IPS-18c (cell line): ENCODE data around the gene C16orf92.
"Not testable (repeated sequence)": the region's sequence is repeated elsewhere in the genome, so short reads cannot be mapped to it uniquely, and the experiment has no call there.

ENCODE experiments used
- H3K4me3 ChIP-seq: 2 replicates; pipeline ENCODE4 v1.7.0; 2013; ENCODE audit warnings: low read depth, mild to moderate bottlenecking, low read length, moderate library complexity; ENCODE audit not compliant: insufficient read depth
- H3K9me3 ChIP-seq: one replicate; pipeline ENCODE4 v1.6.1; 2013; ENCODE audit warnings: mild to moderate bottlenecking, low read length, moderate library complexity; ENCODE audit not compliant: control insufficient read depth, insufficient read depth

The C16orf92 gene

DNA sequence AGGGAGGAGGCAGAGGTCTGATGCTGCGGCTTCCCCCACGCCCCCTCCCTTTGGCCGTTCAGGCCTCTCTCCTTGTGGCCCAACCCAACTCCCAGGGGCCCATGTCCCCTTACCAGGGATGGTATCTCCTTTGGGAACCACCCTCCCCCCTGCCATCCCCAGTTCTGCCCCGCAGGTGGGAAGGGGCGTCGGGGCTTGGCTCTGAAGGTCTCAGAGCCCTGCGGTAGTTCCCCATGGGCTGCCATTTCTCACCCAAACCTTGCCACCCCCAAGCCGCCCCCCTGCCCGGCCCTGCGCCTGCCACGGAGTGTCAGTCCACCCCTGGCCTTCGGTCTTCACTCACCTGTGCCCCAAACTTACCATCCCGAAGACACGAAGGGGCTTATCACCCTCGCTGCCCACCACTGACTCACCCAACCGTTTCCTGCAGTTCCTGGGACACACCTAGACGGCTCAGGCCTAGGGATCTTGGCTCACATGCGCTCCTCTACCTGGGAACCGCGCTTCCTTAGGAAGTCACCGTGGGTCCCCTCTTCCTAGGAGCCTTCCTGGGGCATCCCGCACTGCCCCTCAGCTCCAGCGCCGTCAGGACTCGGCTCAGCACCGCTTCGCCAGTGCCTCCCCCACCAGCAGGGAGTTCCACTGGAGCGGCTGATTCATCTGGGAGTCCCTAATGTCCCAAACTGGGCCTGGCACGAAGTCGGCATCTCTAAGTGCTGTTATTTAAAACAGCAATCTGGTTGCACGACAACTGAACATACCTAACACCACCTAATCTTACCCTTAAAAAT, 11.1 kb upstream of the C16orf92 start:
- no peaks in the 10 kb centered on the region for H3K9me3 ChIP-seq
- peak overlapping the region; percentile 69 for H3K4me3 ChIP-seq

DNA sequence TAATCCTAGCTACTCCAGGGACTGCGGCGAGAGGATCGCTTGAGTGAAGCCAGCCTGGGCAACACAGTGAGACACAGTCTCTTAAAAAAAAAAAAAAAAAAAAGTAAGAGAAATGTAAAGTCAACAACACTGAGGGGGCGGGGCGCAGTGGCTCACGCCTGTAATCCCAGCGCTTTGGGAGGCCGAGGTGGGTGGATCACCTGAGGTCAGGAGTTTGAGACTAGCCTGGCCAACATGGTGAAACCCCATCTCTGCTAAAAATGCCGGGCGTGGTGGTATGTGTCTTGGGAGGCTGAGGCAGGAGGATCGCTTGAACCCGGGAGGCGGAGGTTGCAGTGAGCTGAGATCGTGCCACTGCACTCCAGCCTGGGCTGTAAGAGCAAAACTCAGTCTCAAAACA, 10.4 kb upstream of the C16orf92 start:
- not testable (repeated sequence) for H3K9me3 ChIP-seq, H3K4me3 ChIP-seq

DNA sequence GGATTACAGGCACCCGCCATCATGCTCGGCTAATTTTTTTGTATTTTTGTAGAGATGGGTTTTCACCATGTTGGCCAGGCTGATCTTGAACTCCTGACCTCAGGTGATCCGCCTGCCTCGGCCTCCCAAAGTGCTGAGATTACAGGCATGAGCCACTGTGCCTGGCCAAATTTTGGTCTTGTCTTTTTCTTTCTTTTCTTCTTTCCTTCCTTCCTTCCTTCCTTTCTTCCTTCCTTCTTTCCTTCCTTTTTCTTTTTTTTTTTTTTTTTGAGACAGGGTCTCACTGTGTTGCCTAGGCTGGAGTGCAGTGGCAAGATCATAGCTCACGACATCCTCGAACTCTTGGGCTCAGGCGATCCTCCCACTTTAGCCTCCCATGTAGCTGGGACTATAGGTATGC, 7.5 kb upstream of the C16orf92 start:
- H3K9me3 ChIP-seq, H3K4me3 ChIP-seq: not testable (repeated sequence)

DNA sequence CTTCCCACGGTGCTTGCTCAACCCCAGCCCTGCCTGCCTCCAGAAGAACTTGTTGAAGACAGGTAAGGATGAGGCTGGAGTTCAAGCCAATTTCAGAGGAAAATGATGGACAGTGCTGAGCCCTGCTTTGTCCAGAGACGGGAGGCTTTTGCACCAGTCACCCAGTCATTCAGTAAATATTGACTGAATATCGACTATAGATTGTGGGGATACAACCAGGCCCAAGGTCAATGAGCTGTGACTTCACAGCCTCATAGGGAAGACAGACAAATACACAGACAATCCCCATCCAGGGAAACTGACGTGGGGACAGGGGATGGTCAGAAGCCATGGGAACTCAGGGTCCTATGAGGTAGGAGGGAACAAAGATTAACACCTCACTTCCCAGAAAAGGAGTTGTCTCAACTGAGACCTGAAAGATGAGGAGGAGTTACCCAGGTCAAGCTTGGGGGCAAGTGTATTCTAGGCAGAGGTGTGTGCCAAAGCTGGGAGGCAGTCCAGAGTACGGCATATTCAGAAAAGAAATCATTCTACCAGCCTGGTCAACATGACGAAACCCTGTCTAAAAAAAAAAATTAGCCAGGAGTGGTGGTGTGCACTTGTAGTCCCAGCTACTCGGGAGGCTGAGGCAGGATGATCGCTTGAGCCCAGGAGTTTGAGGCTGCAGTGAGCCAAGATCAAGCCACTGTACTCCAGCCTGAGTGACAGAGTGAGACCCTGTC, 6.3 kb upstream of the C16orf92 start:
- Histone ChIP-seq H3K4me3 (no peak overlapping the region), H3K9me3 (no peaks in the 10 kb centered on the region)

DNA sequence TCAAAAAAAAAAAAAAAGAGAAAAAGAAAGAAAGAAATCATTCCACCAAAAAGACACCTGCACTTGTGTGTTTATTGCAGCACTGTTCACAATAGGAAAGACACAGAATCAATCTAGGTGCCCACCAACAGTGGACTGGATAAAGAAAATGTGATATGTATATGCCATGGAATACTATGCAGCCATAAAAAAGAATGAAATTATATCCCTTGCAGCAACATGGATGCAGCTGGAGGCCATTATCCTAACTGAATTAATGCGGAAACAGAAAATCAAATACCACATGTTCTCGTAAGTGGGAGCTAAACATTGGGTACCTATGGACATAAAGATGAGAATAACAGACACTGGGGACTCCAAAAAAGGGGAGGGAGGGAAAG, 5.7 kb upstream of the C16orf92 start:
- no peak overlapping the region for H3K4me3 ChIP-seq
- H3K9me3 ChIP-seq, result no peaks in the 10 kb centered on the region

DNA sequence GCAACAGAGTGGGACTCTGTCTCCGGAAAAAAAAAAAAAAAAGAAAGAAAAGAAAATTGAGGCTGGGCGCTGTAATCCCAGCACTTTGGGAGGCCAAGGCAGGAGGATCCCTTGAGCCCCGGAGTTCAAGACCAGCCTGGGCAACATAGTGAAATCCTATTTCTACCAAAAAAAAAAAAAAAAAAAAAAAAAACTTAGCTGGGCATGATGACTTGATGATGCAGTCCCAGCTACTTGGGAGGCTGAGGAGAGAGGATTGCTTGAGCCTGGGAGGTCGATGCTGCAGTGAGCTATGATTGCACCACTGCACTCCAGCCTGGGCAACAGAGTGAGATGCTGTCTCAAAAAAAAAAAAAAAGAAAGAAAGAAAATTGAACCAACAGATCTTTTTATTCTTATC, 5.1 kb upstream of the C16orf92 start:
- not testable (repeated sequence) for H3K4me3 ChIP-seq, H3K9me3 ChIP-seq

DNA sequence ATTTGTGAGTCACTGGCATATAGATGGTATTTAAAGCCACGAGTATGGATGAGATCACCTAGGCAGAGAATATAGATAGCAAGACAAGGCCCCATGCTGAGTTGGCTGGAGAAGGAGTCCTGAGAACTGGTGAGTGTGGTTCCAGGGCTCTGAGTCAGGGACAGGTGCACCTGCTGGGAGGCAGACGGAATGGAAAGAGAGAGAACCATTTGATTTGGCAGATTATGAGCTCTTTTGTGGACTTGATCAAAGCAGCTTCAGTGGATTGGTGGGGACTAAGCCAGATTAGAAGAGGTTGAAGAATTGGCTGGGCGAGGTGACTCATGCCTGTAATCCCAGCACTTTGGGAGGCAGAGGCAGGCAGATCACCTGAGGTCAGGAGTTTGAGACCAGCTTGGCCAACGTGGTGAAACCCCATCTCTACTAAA, 4.3 kb upstream of the C16orf92 start:
- H3K4me3 ChIP-seq, result no peak overlapping the region

DNA sequence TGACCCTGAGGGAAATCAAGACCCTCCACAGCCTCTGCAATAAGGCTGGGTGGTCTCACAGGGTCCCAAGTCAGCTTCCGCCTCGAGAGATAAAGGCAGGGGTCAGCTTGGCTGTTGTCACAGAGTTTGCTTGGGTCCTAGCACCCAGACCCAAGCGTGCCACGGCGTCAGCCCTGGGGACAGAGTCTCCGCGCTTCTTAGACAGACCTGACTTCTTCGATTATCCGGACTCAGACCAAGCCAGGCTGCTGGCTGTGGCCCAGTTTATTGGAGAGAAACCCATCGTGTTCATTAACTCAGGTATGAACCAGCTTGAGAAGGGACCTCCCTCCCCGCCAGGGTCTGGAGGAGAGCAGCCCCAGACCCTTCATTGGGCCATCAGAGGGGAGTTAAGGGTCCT, 588 bp downstream of the C16orf92 start:
- Histone ChIP-seq H3K4me3 (no peak overlapping the region), H3K9me3 (no peaks in the 10 kb centered on the region)

More for the DNA sequence above, 4.3 kb upstream of the C16orf92 start:
- no peaks in the 10 kb centered on the region for H3K9me3 ChIP-seq

DNA sequence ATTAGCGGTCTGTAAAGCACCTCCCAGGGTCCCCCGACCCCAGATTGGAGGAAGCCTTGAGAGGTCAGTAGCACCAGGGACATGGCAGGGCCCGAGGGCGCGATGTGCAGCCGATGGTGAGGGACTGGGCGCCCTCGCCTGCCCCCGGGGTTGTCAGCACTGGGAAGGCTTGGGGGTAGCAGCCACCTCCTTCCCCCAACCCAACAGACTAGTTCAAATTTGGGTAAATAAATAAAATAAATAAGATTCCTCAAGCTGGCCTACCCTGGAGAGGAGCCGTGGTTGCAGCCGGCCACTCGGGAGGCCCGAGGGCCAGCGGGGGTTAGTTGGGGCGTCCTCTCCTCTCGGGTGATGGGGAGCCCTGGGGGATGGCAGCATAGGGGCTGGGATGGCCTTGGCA, 1.5 kb downstream of the C16orf92 start:
- Histone ChIP-seq H3K4me3 (no peak overlapping the region), H3K9me3 (no peaks in the 10 kb centered on the region)

DNA sequence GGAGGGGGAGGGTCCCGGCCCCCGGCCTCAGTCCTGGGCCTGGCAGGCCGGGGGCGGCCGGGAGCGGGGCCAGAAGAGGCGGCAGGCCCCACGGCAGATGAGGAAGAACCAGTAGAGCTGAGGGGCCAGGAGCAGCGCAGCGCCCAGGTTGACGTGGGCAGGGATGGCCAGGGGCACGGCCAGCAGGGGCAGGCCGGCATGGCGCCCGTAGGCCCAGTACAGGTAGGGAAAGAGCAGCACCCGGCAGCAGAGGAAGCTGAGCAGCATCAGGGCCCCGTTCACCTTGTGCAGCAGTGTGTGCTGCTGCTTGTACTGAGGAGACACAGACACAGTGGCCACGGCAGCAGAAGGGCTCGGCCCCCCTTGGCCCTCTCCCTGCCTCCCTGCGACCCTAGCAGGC, 2.2 kb downstream of the C16orf92 start:
- Histone ChIP-seq H3K9me3 (no peaks in the 10 kb centered on the region), H3K4me3 (no peak overlapping the region)

DNA sequence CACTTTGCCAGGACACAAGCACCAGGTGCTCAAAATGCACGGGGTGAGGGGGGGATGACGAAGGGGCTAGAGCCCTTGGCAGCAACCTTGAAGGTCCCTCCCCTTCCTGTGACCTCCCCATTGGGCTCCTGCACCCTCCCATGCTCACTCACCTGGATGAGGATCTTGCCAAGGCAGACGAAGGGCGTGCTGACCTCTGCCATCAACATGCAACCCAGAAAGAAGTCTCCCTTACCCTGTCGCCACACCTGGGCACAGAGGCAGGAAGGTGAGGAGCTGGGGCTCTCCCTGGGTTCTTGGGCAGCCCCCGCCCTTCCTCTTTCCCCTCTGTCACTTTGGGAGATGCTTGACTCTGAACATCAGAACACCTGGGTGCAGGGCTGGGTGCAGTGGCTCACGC, 2.6 kb downstream of the C16orf92 start:
- Histone ChIP-seq H3K9me3 (no peaks in the 10 kb centered on the region), H3K4me3 (no peak overlapping the region)

DNA sequence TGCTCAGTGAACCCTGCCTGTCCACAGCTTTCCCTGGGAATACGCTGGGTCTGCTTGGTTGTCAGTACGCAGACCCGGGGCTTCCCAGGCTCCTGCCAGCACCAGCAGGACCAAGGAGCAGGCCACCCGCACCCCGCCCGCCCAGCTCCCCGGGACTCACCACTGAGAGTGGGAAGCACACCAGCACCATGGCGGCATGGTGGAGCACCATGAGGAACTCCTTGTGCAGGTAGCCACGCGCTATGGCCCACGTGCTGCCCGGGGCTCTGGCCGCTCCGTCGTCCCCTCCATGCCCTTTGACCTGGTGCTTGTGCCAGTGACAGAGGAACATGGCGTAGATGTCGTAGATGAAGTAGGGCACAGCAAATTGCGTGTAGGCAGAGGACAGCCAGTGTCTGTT, 3.5 kb downstream of the C16orf92 start:
- Histone ChIP-seq H3K4me3 (no peak overlapping the region), H3K9me3 (no peaks in the 10 kb centered on the region)

DNA sequence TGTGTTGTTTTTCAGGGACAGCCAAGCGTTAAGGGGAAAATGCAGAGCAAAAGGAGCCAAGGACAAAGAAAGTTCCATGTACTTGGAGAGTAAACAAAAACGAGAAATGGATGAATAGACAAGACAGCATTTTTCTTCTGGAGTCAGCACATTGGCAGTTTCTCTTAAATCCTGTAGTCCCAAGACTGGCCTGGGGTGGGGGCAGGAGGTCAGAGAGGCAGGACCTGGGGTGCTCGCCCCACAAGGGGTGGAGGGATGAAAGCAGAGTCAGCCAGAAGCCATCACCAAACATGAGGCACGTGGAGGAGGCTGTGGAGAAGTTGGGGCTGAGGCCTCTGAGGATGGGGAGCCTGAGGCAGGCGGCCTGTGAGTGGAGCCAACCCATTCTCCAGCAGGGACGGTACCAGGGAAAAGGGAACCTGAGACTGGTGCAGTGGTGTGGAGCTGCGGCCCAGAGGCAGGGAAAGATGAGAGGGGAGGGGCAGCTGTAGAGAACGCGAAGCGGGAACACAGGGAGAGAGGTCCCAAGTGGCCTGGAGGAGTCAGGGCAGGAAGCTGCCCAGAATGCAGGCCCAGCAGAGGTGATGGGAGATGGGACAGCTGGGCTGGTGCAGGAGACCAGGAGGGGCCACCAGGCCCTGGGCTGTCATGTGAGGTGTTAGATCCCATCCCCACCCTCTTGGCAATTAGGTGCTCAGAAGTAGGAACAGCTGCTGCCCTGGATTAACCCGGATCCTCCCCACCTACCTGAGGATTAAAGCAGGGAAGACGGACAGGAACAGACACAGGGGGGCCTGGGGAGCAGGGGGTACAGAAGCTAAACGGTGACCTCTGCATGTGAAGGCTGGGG, 4.8 kb downstream of the C16orf92 start:
- no peak overlapping the region for H3K4me3 ChIP-seq
- no peaks in the 10 kb centered on the region for H3K9me3 ChIP-seq

DNA sequence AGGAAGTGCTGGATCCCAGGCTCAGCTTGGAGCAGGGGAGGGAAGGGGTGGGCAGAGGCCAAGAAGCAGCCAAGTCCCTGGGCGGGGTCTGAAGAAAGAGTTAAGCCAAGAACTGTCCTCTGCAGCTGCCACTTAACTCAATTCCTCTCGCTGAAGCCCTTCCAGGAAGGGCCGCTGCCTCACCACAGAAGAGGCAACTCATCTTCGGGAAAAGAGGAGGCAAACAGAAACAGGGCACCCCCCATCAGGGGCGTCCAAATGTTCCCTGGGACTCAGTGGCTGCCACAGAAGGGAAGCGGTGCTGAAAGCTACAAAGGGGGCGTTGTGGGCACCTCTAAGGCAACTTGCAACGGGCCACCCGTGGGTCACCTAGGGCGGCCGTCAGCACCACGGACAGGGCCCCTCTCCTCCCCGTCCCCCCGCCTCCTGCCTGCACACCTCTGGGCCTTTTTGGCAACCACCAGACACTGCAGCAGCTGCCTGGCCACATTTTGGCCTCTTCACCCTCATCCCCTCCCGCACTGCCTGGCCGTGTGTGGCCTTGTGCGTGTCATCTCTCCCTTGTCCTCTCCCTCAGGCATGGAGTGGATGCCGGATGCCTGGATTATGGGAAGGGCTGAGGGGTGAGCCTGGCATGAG, 5.6 kb downstream of the C16orf92 start:
- no peaks in the 10 kb centered on the region for H3K9me3 ChIP-seq
- H3K4me3 ChIP-seq, result no peak overlapping the region

DNA sequence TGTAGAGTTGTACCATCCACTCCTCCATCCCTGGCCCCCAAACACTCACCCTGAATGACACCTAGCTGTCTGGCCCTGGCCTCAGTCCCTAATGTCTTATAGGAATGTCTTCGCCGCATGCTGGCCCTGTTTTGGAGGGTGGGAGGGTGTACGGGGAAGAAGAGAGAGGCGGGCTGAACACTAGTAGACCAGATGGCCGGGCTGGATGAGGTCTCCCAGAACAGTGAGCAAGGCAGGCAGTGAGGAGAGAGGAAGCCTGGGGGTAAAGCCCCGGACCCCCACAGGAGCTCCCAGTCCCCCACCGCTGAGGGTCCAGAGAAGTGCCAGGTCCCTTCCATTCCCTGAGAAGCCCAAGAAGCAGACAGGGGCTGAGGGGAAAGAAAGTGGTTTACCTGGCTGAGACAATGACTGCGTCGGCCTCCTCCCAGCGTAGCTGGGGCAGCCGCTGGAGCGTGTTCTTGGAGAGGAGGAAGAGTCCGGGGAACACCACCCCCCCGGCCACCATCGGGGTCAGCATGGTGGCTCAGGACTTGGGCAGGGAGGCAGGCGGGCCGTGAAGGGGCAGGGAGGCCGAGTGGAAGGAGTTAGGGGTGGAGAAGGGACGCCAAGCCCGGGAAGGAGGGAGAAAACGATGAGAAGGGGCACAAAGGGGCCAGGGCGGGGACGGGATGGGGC, 7.2 kb downstream of the C16orf92 start:
- peak overlapping the region; percentile 59 for H3K4me3 ChIP-seq
- no peaks in the 10 kb centered on the region for H3K9me3 ChIP-seq

DNA sequence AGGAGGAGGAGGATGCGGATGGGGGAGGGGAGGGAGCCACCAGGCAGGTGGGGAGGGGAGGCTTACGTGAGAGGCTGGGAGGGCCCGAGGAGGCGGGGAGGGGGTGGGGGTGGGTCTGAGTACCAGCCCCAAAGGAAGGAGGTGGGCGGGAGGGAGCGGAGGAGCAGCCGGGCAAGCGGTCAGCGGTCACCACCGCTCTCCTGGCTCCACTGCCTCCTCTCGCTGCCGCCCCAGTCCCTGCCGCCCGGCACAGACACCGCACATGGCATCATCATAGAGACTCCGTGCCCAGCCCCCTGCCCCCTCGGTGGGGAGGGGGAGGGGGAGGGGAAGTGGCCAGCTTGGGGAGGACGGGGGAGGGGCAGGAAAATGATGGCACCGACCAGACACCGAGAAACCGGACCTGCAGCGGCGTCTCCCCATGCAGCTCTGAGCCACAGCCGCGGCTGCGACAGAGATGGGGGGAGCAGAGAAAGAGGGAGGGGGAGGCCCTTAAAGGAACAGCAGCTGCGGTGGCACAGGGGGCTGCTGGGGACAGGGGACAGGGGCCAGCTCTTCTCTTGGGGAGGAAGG, 7.9 kb downstream of the C16orf92 start, which contains the start of gene TLCD3B:
TLCD3B (minus strand) TSS at position 431 of the 573 bp plus-strand sequence. CDS start 744 bp downstream, outside the sequence.
- no peaks in the 10 kb centered on the region for H3K9me3 ChIP-seq
- H3K4me3 ChIP-seq, result peak within 1 kb of the TSS; percentile 59
